Liver (tissue), 3 donors: ENCODE data around the gene SLC2A9.

Experiments used
- TAF1 ChIP-seq: conservative IDR thresholded peaks from 2 replicates; pipeline ENCODE4 v1.6.1; 2016; ENCODE audit warnings: antibody characterized with exemption, mild to moderate bottlenecking
- TF ChIP-seq, protein P1 (sequence below): fragments of 150-350 bp; IDR thresholded peaks from 2 replicates; pipeline ENCODE4 v1.5.1; 2017; ENCODE audit warnings: improper control_type of control experiment, low read depth, low read length; ENCODE audit not compliant: missing input control
- TF ChIP-seq, protein P2 (sequence below): IDR thresholded peaks from 2 replicates; pipeline ENCODE4 v1.6.1; 2016; ENCODE audit warnings: antibody characterized with exemption
- donor health status: healthy.
- donor health status: healthy.

DNA sequence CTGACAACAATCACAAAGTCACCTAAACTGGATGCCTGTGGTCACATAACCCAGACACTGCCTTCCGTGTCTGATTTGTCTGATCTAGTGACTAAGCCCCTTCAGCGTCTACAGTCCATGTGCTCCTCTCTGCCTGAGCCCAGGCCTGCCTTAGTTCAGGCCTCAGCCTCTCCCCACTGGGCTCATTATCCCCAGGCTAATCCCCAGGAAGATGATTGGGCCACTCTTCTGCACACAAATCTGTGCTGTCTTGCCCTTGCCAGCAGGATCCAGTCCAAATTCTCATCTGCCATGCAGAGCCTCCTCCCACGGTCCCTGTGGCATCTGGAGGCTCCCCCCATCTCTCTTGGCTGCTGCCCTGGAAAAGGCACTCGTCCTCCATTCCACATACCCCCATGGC, 96.5 kb downstream of the SLC2A9 start:
- TF ChIP-seq, protein P1, sequence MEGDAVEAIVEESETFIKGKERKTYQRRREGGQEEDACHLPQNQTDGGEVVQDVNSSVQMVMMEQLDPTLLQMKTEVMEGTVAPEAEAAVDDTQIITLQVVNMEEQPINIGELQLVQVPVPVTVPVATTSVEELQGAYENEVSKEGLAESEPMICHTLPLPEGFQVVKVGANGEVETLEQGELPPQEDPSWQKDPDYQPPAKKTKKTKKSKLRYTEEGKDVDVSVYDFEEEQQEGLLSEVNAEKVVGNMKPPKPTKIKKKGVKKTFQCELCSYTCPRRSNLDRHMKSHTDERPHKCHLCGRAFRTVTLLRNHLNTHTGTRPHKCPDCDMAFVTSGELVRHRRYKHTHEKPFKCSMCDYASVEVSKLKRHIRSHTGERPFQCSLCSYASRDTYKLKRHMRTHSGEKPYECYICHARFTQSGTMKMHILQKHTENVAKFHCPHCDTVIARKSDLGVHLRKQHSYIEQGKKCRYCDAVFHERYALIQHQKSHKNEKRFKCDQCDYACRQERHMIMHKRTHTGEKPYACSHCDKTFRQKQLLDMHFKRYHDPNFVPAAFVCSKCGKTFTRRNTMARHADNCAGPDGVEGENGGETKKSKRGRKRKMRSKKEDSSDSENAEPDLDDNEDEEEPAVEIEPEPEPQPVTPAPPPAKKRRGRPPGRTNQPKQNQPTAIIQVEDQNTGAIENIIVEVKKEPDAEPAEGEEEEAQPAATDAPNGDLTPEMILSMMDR, result no peak
- TF ChIP-seq, protein P2, sequence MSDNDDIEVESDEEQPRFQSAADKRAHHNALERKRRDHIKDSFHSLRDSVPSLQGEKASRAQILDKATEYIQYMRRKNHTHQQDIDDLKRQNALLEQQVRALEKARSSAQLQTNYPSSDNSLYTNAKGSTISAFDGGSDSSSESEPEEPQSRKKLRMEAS, result no peak
- TF ChIP-seq TAF1, result no peak
